Body of pancreas (tissue), 4 donors: ENCODE measurements around the gene TMEM169. TPM values are rescaled to one million over a fixed set of nuclear protein-coding genes. Genes with fewer than 3 reads are reported as not detected.

Experiments used
- ATAC-seq: fragments of 150-250 bp; one replicate; pipeline ENCODE4 v1.9.1; 2016
- DNase-seq, 4 donors: peaks; one replicate each; pipeline ENCODE4 v3.0.0-alpha.2; 2019
- H3K27ac ChIP-seq, 4 donors: fragments of 200-600 bp; sonication (generic); 1 replicate in 3 of 4; 2 replicates in 1 of 4; pipeline versions ENCODE4 v1.5.1 to v1.6.1; 2016 to 2019; ENCODE audit warnings: mild to moderate bottlenecking in 1 of 4, mixed read lengths in 1 of 4, moderate library complexity in 1 of 4
- H3K27me3 ChIP-seq, 2 donors: fragments of 200-600 bp; sonication (generic); one replicate each; pipeline ENCODE4 v1.6.0; 2016; ENCODE audit warnings: mild to moderate bottlenecking in 1 of 2
- H3K36me3 ChIP-seq, 2 donors: fragments of 200-600 bp; sonication (generic); replicated peaks in 1 of 2; 2 replicates each; pipeline ENCODE4 v1.5.1; 2016; ENCODE audit warnings: low read depth in 2 of 2; ENCODE audit not compliant: insufficient read depth in 1 of 2
- H3K4me1 ChIP-seq: fragments of 200-600 bp; sonication (generic); one replicate; pipeline ENCODE4 v1.6.0; 2016
- H3K4me3 ChIP-seq, 2 donors: fragments of 200-600 bp; sonication (generic); 1 replicate in 1 of 2; 2 replicates in 1 of 2; pipeline ENCODE4 v1.5.1; 2016 to 2019
- H3K9me3 ChIP-seq, 3 donors: fragments of 200-600 bp; sonication (generic); 1 replicate in 2 of 3; 2 replicates in 1 of 3; pipeline ENCODE4 v1.5.1; 2016
- POLR2A ChIP-seq, 3 donors: fragments of 450-650 bp; IDR thresholded peaks; one replicate each; pipeline ENCODE4 v1.6.1; 2016; ENCODE audit warnings: antibody characterized with exemption in 3 of 3, mild to moderate bottlenecking in 2 of 3
- WGBS, 2 donors: methylation state at CpG; one replicate each; pipeline ENCODE4 v1.1.5; 2017; 5-methylcytosine and 5-hydroxymethylcytosine counted together
- intact Hi-C: fragments of 100-400 bp; cut with DNase I; formaldehyde crosslinking; loops from one replicate; pipeline ENCODE4 v1.15.1; 2023
- total RNA-seq, 2 donors: library from RNA; depleted of rRNA; stranded (reverse); fragments of >200 nt; gene quantifications; one replicate each; pipeline ENCODE4 v1.1.0, GENCODE V29; 2016
- TF ChIP-seq, protein P1 (sequence below), 7 experiments: fragments of 450-650 bp in 4 of 7; fragments of 200-600 bp in 3 of 7; sonication (generic) in 3 of 7; IDR thresholded peaks; one replicate each; pipeline ENCODE4 v1.5.1; 2016 to 2019; ENCODE audit warnings: antibody characterized with exemption in 7 of 7

TMEM169 gene
- total RNA-seq, 2 donors from 2014 or later: 0.26 TPM; not detected in 1

DNA sequence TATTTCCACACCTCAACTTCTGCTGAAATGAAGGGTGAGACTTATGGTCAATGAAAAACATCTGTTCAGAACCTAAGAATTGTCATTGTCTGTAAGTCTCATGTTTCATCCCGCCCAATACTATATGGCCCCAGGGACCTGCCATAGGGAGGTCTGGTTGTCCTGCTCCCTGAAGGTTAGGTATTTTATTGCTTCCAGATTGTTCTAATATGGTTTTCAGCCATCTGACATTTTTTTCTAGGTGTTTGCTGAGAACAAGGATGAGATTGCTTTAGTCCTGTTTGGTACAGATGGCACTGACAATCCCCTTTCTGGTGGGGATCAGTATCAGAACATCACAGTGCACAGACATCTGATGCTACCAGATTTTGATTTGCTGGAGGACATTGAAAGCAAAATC is 34.7 kb downstream of the TMEM169 start:
- H3K4me3 ChIP-seq: no peak overlapping the region
- H3K27ac ChIP-seq: no peak overlapping the region
- H3K9me3 ChIP-seq: no peaks in the 10 kb centered on the region
- no peak for TF ChIP-seq POLR2A (IDR thresholded peaks at IDR 0.05)
- peaks cover 25% of the 10 kb centered on the region for H3K4me1 ChIP-seq
- 86 to 91% methylated on average over 1 of the region's 1 CpG for WGBS, 2 donors
- intact Hi-C loops: no loop called here
- H3K27me3 ChIP-seq: no peaks in the 10 kb centered on the region
- DNase-seq: no peak
- peaks cover 4 to 14% of the 10 kb centered on the region in 2 donors for H3K36me3 ChIP-seq
- ATAC-seq: no peak

DNA sequence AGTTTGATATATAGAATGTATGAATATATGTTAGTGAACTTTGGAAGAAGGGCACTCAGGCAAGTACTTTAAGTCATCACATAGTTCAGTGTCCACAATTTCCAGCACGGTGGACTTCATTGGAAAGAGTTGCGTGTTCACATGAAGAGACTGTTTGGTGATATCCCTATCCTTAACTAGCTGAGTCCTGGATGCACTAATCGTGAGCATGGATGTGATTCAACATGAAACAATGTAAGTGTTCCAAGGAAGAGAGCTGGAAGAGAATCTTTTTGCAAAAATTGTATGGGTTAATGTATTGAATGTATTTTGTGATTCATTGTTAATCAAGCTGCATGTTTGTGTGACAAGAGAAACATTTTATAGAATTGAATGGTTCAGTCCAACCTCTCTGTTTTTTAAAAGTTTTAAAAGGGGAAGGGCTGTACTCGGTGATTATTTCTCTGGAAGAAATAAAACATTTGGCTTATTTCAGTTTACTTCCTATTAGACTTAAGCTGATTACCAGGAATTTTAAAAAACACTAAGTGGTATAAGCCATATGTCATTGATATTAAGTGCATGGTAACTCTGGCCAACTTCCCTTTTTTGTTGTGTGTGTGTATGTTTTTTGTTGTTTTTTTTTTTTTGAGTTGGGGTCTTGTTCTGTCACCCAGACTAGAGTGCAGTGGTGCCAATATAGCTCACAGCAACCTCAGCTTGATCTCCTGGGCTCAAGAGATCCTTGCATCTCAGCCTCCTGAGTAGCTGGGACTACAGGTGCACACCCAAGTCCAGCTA is 36.0 kb downstream of the TMEM169 start:
- H3K27ac ChIP-seq: no peak overlapping the region
- H3K4me1 ChIP-seq: peaks cover 23% of the 10 kb centered on the region
- no peaks in the 10 kb centered on the region for H3K9me3 ChIP-seq
- intact Hi-C loops: no loop called here
- no peak for ATAC-seq
- H3K4me3 ChIP-seq: no peak overlapping the region
- DNase-seq: no peak
- no peaks in the 10 kb centered on the region for H3K27me3 ChIP-seq
- no peak for TF ChIP-seq POLR2A (IDR thresholded peaks at IDR 0.05)
- TF ChIP-seq, protein P1, sequence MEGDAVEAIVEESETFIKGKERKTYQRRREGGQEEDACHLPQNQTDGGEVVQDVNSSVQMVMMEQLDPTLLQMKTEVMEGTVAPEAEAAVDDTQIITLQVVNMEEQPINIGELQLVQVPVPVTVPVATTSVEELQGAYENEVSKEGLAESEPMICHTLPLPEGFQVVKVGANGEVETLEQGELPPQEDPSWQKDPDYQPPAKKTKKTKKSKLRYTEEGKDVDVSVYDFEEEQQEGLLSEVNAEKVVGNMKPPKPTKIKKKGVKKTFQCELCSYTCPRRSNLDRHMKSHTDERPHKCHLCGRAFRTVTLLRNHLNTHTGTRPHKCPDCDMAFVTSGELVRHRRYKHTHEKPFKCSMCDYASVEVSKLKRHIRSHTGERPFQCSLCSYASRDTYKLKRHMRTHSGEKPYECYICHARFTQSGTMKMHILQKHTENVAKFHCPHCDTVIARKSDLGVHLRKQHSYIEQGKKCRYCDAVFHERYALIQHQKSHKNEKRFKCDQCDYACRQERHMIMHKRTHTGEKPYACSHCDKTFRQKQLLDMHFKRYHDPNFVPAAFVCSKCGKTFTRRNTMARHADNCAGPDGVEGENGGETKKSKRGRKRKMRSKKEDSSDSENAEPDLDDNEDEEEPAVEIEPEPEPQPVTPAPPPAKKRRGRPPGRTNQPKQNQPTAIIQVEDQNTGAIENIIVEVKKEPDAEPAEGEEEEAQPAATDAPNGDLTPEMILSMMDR (IDR thresholded peaks at IDR 0.05): no peak
- 76 to 78% methylated on average over 4 of the region's 4 CpGs for WGBS, 2 donors
- H3K36me3 ChIP-seq: peaks cover 8 to 20% of the 10 kb centered on the region in 2 donors

DNA sequence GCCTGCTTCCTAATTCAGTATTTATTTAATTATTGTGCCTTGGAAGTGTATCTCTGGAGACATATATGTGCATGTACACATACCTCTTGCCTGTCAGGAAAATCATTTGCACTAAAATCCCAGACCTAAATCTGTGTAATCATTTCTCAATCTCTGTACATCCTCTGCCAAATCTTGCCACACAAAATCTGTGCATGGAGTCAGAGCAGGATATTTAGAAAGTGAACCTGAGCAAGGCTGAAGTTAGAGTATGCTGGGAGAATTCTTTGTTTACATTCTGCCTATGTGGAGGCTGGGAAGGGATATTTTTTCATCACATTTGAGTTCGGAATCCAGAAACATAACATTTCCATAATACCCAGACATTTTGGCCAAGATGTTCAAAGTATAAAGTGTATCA is 36.8 kb downstream of the TMEM169 start:
- no peaks in the 10 kb centered on the region for H3K27me3 ChIP-seq
- H3K4me1 ChIP-seq: peaks cover 15% of the 10 kb centered on the region
- DNase-seq (no peak), ATAC-seq (no peak)
- peaks cover 8 to 17% of the 10 kb centered on the region in 2 donors for H3K36me3 ChIP-seq
- H3K9me3 ChIP-seq: no peaks in the 10 kb centered on the region
- TF ChIP-seq POLR2A (IDR thresholded peaks at IDR 0.05): no peak
- TF ChIP-seq, protein P1 (IDR thresholded peaks at IDR 0.05): no peak
- H3K27ac ChIP-seq: no peak overlapping the region
- intact Hi-C loops: no loop called here
- 92 to 94% methylated on average over 1 of the region's 1 CpG for WGBS, 2 donors
- no peak overlapping the region for H3K4me3 ChIP-seq

DNA sequence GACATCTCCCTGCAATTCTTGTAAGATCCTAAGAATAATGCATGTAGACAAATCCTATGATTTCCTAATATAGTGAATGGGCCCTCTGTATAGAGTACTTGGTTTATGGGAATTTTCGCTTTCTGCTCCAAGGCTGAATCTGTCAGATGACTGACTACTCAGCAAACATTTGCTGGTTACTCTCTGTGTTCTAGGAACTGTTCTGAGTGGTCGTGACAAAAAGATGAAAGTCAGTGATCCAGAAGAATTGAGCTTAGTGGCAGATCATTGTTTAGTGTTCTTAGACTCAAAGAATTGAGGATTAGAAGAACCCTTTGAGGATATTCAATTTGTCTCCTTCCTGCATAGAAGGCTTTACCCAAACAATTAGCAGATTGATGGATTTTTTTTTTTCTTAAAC is 37.4 kb downstream of the TMEM169 start:
- intact Hi-C loops: no loop called here
- no peak for ATAC-seq
- Histone ChIP-seq H3K9me3 (no peaks in the 10 kb centered on the region), H3K4me3 (no peak overlapping the region), H3K27me3 (no peaks in the 10 kb centered on the region), H3K4me1 (peaks cover 9% of the 10 kb centered on the region), H3K27ac (no peak overlapping the region), H3K36me3 (peaks cover 13 to 20% of the 10 kb centered on the region in 2 donors)
- no peak for TF ChIP-seq POLR2A (IDR thresholded peaks at IDR 0.05)
- TF ChIP-seq, protein P1 (IDR thresholded peaks at IDR 0.05): no peak
- WGBS, 2 donors: 70 to 73% methylated on average over 2 of the region's 2 CpGs
- no peak for DNase-seq

DNA sequence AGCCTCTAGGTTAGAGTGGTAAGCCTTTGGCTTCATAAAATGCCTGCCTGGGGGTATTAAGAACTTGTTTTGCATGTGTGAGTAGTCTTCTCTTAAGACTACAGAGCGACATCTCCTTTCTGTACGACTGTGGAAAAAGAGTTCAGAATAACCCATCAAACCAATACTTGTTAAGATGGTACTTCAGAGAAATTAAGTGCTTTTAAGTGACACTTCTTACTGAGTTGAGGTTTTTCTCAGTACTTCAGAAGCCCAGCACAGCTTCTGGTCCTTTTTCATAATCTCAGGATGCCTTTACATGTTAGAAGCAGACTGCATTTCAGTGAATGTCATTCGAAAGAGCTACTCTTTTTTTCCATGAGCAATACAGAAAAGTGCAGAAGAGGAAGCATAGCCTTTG is 38.3 kb downstream of the TMEM169 start:
- Histone ChIP-seq H3K4me1 (peaks cover 4% of the 10 kb centered on the region), H3K9me3 (no peaks in the 10 kb centered on the region), H3K36me3 (peaks cover 14 to 26% of the 10 kb centered on the region in 2 donors), H3K27me3 (no peaks in the 10 kb centered on the region), H3K4me3 (no peak overlapping the region), H3K27ac (no peak overlapping the region)
- WGBS, 2 donors: 84 to 86% methylated on average over 3 of the region's 3 CpGs
- DNase-seq (no peak), ATAC-seq (no peak)
- intact Hi-C loops: no loop called here
- TF ChIP-seq, protein P1 (IDR thresholded peaks at IDR 0.05): no peak
- TF ChIP-seq POLR2A (IDR thresholded peaks at IDR 0.05): no peak
